ENCODE measurements around the gene CDK11B.
"Not testable (repeated sequence)": the region's sequence is repeated elsewhere in the genome, so short reads cannot be mapped to it uniquely, and the experiment has no call there.

DNA sequence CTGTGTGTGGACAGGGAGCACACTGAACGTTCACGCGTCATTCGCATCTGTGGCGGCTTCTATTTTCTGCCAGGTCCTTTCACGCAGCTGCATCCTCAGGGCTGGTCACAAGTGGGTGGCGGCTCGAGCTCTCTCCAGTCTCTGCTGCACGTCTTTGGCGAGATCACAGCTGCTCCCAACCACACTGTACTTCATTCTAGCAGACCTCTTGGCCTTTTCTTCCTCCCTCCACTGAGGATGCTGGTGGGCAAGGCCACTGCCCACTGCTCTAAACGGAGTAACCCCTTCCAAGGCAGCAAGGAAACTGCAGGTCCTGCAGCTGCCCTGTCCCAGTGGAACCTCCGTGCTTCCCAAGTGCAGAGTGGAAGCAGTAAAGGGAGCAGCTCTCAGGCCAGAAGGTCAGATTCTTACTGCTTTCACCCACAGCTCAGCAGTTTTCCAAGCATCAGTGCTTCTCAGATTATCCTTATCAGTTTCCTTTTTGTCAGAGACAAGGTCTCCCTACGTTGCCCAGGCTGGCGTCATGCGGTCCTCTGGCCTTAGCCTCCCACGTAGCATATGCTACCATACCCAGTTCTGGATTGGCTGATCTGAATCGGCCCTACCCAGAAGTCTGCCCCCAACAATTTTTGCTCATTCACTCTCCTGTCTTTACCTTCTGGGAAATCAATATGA lies 11.1 kb downstream of the CDK11B start:
- not testable (repeated sequence) for TF ChIP-seq EZH2phosphoT487, CTCF, EZH2 (IDR thresholded peaks at IDR 0.05)
